Fibroblast of the aortic adventitia (primary cell): ENCODE measurements around the gene CERS1. TPM values are rescaled to one million over a fixed set of nuclear protein-coding genes. Genes with fewer than 3 reads are reported as not detected.
"Not testable (repeated sequence)": the region's sequence is repeated elsewhere in the genome, so short reads cannot be mapped to it uniquely, and the experiment has no call there.

Experiments
- DNase-seq: peaks from one replicate; pipeline ENCODE4 v3.0.0-alpha.2; 2010; ENCODE audit warnings: low read depth
- H3K4me3 ChIP-seq: 2 replicates; pipeline ENCODE4 v1.5.1; 2011; ENCODE audit warnings: low read depth, mild to moderate bottlenecking, control low read depth, low read length, moderate library complexity
- total RNA-seq: library from RNA; depleted of rRNA; stranded (reverse); fragments of >200 nt; gene quantifications from 2 replicates; pipeline ENCODE4 v1.2.3, GENCODE V29; 2012; ENCODE audit warnings: low replicate concordance
- TF ChIP-seq, protein P1 (sequence below): IDR thresholded peaks from 2 replicates; pipeline ENCODE4 v1.5.1; 2011; ENCODE audit warnings: mild to moderate bottlenecking, low read length, control low read depth, inconsistent platforms; ENCODE audit not compliant: insufficient read depth

CERS1 gene
- total RNA-seq, 1 donor, result 1.6 TPM

DNA sequence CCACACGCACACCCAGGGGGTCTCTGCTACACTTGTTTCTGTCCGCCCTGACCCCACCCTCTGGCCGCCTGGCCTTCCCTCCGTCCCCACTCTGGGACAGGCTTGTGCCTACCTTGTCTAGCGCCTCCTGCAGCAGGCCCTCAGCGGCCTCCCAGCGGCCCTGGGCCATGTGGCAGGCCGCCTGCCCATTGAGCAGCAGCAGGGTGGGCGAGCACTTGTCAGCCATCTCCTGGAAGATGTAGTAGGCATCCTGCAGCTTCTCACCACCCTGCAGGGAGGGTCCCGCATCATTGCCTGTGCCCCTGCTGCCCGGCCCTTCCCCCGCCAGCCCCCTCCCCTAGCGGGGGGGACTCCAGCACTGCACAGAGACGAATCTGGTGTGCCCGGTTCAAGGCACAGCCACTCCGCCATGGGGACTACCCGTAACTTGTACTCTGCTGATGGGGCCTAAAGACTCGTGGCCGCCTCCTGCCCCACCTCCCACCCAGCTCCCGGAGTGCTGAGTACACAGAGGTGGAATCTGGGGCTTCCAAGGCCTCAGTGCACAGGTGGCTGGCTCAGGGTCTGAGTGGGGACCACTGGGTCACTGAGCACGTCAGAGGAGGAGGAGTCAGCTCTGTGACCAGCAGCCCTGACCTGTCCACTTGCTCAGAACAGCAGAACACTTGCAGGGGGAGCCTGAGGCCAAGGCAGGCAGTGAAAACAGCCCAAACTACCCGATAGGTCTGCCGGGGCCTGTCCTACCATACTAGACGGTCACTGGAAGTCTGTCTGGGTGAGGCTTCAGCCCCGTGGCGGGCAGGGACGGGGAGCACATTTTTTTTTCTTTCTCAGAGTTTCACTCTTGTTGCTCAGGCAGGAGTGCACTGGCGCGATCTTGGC lies 7.4 kb upstream of the CERS1 start:
- H3K4me3 ChIP-seq, result no peak overlapping the region
- TF ChIP-seq, protein P1, sequence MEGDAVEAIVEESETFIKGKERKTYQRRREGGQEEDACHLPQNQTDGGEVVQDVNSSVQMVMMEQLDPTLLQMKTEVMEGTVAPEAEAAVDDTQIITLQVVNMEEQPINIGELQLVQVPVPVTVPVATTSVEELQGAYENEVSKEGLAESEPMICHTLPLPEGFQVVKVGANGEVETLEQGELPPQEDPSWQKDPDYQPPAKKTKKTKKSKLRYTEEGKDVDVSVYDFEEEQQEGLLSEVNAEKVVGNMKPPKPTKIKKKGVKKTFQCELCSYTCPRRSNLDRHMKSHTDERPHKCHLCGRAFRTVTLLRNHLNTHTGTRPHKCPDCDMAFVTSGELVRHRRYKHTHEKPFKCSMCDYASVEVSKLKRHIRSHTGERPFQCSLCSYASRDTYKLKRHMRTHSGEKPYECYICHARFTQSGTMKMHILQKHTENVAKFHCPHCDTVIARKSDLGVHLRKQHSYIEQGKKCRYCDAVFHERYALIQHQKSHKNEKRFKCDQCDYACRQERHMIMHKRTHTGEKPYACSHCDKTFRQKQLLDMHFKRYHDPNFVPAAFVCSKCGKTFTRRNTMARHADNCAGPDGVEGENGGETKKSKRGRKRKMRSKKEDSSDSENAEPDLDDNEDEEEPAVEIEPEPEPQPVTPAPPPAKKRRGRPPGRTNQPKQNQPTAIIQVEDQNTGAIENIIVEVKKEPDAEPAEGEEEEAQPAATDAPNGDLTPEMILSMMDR, result no peak
- no peak for DNase-seq

DNA sequence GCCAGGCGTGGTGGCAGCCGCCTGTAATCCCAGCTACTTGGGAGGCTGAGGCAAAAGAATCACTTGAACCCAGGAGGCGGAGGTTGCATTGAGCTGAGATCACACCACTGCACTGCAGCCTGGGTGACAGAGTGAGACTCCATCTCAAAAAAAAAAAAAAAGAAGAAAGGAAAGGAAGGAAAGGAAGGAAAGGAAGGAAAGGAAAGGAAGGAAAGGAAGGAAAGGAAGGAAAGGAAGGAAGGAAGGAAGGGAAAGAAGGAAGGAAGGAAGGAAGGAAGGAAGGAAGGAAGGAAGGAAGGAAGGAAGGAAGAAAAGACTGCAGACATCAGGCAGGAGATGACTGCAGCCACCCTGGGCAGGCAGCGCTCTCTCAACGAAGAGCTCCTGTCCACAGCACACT lies 6.6 kb upstream of the CERS1 start:
- H3K4me3 ChIP-seq, DNase-seq: not testable (repeated sequence)

DNA sequence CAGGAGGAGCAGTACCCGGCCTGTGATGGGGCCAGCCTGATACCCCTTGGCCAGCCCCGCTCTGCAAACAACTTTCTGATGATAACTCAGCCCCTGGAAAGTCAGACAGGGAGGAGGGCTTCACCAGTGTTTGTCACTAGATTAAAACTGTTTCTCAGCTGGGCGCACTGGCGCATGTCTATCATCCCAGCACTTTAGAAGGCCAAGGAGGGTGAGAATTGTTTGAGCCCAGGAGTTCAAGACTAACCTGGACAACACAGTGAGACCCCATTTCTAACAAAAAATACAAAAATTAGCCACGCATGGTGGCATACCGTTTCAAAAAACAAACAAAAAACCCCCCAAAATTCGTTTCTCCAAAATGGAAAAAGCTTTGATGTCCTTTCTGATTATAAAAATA lies 5.5 kb upstream of the CERS1 start:
- TF ChIP-seq, protein P1, result no peak
- no peak for DNase-seq
- no peak overlapping the region for H3K4me3 ChIP-seq

DNA sequence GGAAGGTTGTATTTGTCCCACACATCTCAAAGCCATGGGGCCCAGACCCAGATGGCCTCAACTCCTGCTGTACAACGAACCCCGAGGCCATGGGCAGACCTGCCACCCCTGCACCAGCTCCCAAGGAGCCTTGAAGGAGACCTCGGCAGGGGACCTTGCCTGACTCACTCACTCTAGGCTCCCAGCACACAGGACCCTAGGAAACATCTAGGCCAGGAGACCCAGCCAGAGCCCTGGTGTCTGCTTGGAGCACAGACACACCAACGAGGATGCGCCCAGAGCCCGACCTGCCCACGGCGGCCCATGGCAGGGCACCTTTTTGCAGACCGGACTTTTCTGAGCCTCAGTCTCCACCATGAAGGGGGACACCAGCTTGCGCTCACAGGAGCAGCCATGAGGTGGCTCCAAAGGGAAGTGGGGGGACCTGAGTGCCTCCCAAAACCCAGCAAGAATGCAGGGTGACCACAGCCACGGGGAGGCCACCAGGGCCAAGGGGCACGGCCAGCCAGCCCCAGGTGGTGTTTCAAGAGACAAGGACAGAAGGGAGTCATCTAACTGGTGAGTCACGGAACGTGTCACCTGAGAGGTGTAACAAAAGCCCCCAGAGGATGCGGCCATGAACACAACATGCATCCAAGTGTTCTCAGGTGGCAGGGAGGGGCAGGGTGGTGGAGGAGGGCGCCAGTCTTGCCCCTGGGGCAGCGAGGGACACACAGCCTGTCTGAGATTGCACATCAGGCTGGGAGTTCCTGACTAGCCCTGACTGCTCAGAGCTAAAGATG lies 4.9 kb upstream of the CERS1 start:
- no peak for DNase-seq
- TF ChIP-seq, protein P1, result no peak
- H3K4me3 ChIP-seq, result no peak overlapping the region

DNA sequence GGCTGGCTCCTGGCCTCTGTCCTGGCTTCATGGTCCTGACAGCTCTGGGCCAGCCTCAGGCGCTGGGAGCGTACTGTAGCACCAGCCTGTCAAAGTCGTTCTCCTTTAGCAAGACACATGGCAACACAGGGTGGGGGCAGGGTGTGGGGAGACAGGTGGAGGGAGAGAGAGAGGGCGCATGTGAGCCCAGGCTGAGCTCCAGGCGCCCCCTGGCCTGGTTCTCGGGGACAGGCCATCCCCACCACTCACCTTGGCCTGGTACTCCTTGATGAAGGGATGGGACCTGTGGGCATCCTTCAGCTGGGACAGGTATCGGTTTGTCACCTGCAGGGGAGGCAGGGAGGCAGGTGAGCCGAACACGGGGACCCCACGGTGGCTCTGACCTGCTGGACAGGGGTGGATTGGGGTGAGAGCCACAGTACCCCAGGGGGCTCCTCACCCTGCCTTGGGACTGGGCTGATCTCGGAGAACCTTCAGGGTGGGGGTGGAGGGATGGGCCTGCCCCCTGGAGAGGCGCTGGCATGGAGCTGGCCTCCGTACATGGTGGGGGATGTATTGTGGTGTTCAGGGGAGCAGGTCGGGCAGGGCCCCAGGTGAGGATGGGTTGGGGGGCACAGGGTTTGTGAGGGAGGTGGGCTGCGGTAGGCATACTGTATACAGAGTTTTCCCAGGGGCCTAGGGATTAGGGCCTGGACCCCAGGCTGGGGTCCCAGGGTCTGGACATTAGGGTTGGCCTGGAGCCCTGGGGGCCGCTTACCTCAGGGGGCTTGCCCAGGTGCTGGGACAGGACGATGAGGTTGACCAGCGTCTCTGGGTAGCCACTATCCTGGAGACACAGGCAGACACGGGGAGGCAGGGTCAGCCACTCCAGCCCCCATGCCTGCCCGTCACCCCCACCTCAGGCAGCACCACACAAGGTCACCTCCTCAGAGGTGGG lies 3.9 kb upstream of the CERS1 start:
- TF ChIP-seq, protein P1, result no peak
- DNase-seq, result no peak
- H3K4me3 ChIP-seq, result no peak overlapping the region

DNA sequence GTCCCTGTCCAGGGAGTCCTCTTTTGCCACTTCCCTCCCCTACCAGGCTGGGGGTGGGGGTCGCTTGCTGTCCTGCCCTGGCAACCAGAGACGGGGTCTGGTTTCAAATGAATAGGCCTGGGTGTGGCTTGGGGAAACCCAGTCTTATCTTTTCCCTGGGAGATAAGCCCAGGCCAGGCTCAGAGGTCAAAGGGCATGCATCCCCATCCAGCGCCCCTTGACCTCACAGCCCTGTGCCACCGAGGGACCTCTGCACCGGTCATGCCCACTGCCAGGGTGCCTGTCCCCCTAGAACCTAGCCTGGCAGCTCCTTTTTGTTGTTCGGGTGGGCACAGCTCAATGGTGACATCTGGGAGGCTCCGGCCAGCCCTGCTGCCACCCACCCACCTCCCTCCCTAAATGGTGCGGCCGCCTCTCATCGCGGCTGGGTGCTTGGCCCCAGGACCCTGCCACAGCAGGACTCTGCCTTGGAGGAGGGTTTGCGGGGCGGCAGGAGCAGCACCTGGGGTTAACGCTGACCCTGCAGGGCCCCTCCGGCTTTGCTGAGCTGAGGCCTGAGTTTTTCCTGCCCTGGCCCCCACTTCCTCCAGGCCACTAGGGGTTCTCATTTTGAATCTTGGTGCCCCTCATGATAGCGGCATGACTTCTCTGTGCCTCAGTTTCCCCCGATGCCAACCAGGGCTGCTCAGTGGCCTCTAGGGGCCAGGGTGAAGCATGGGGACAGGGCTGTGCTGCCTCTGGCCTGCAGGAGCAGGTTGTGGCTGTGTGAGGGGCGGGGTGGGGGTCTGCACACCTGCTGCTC lies 2.9 kb upstream of the CERS1 start:
- no peak overlapping the region for H3K4me3 ChIP-seq
- no peak for DNase-seq
- TF ChIP-seq, protein P1, result no peak
